Chondrocyte (in vitro differentiated cells): ENCODE measurements around the gene GPC6. TPM values are rescaled to one million over a fixed set of nuclear protein-coding genes. Genes with fewer than 3 reads are reported as not detected.
A peak's percentile ranks its signal among the peaks of the same experiment; 100 is the strongest.

Experiments
- DNase-seq: peaks from one replicate; pipeline ENCODE4 v3.0.0; 2021; ENCODE audit warnings: mixed read lengths, low spot score
- H3K27ac Mint-ChIP-seq: one replicate; pipeline ENCODE4 v1.8.0; 2021; ENCODE audit warnings: mild to moderate bottlenecking, moderate library complexity, mixed read lengths; ENCODE audit not compliant: unreplicated experiment
- H3K27me3 Mint-ChIP-seq: 2 replicates; pipeline ENCODE4 v1.8.0; 2021; ENCODE audit warnings: low read depth, mixed read lengths
- H3K36me3 Mint-ChIP-seq: 2 replicates; pipeline ENCODE4 v1.8.0; 2021; ENCODE audit warnings: low read depth, mixed read lengths
- H3K4me1 Mint-ChIP-seq: 2 replicates; pipeline ENCODE4 v1.8.0; 2021; ENCODE audit warnings: low read depth, mild to moderate bottlenecking, mixed read lengths
- H3K4me3 Mint-ChIP-seq: one replicate; pipeline ENCODE4 v1.8.0; 2021; ENCODE audit warnings: mild to moderate bottlenecking, moderate library complexity, mixed read lengths; ENCODE audit not compliant: unreplicated experiment
- H3K9me3 Mint-ChIP-seq: 2 replicates; pipeline ENCODE4 v1.8.0; 2021; ENCODE audit warnings: low read depth, mixed read lengths
- CTCF ChIP-seq: fragments of 200-600 bp; sonication (generic); IDR thresholded peaks from 2 replicates; pipeline ENCODE4 v1.5.0; 2021; ENCODE audit warnings: antibody characterized with exemption, mild to moderate bottlenecking, moderate library complexity
- total RNA-seq: library from RNA; stranded (reverse); gene quantifications from 3 replicates; pipeline ENCODE4 v1.2.1, GENCODE V29; 2021

Gene GPC6
- total RNA-seq, 1 donor from 2014 or later: 76.1 TPM

- Mint-ChIP-seq H3K27me3 (no peaks in the 10 kb centered on the region), H3K27ac (no peak overlapping the region), H3K9me3 (peaks cover 7% of the 10 kb centered on the region), H3K4me3 (no peak overlapping the region), H3K36me3 (peaks cover 2% of the 10 kb centered on the region), H3K4me1 (peaks cover 57% of the 10 kb centered on the region)
- DNase-seq: no peak
- no peak for TF ChIP-seq CTCF
Observed at GRCh38 chr13:93729383-93729782, 502.8 kb downstream of the GPC6 start.

GRCh38 chr13:93730780-93731179 lies 504.2 kb downstream of the GPC6 start:
- Mint-ChIP-seq H3K4me3 (no peak overlapping the region), H3K27me3 (no peaks in the 10 kb centered on the region), H3K9me3 (peaks cover 10% of the 10 kb centered on the region), H3K27ac (peak overlapping the region; percentile 84), H3K36me3 (peaks cover 2% of the 10 kb centered on the region), H3K4me1 (peaks cover 60% of the 10 kb centered on the region)
- peak; percentile 5 for TF ChIP-seq CTCF
- no peak for DNase-seq

- Mint-ChIP-seq H3K4me3 (no peak overlapping the region), H3K27ac (no peak overlapping the region), H3K36me3 (peaks cover 2% of the 10 kb centered on the region), H3K4me1 (peaks cover 59% of the 10 kb centered on the region), H3K9me3 (peaks cover 10% of the 10 kb centered on the region), H3K27me3 (no peaks in the 10 kb centered on the region)
- DNase-seq: no peak
- TF ChIP-seq CTCF: no peak
Observed at GRCh38 chr13:93732186-93732585, 505.6 kb downstream of the GPC6 start.

- peaks cover 2% of the 10 kb centered on the region for H3K36me3 Mint-ChIP-seq
- peaks cover 12% of the 10 kb centered on the region for H3K9me3 Mint-ChIP-seq
- no peak for TF ChIP-seq CTCF
- peaks cover 61% of the 10 kb centered on the region for H3K4me1 Mint-ChIP-seq
- peak overlapping the region; percentile 77 for H3K27ac Mint-ChIP-seq
- H3K27me3 Mint-ChIP-seq: no peaks in the 10 kb centered on the region
- no peak for DNase-seq
- no peak overlapping the region for H3K4me3 Mint-ChIP-seq
Observed at GRCh38 chr13:93736081-93736480, 509.5 kb downstream of the GPC6 start.

GRCh38 chr13:93736909-93737308 lies 510.3 kb downstream of the GPC6 start:
- Mint-ChIP-seq H3K36me3 (peaks cover 2% of the 10 kb centered on the region), H3K4me1 (peaks cover 58% of the 10 kb centered on the region), H3K27me3 (no peaks in the 10 kb centered on the region), H3K4me3 (no peak overlapping the region), H3K27ac (peak overlapping the region; percentile 86), H3K9me3 (peaks cover 12% of the 10 kb centered on the region)
- no peak for DNase-seq
- no peak for TF ChIP-seq CTCF
